Right atrium auricular region (tissue), 2 donors: ENCODE measurements around the gene KMT2A. TPM values are rescaled to one million over a fixed set of nuclear protein-coding genes. Genes with fewer than 3 reads are reported as not detected.

Source experiments
- DNase-seq: peaks from one replicate; pipeline ENCODE4 v3.0.0-alpha.2; 2019; ENCODE audit warnings: low spot score
- H3K27ac ChIP-seq, 2 donors: fragments of 200-600 bp; sonication (generic); 1 replicate in 1 of 2; 2 replicates in 1 of 2; pipeline ENCODE4 v1.5.1; 2016 to 2019
- H3K27me3 ChIP-seq, 2 donors: fragments of 200-600 bp; sonication (generic); one replicate each; pipeline versions ENCODE4 v1.5.1 to v1.6.0; 2017 to 2019
- H3K36me3 ChIP-seq: fragments of 200-600 bp; sonication (generic); one replicate; pipeline ENCODE4 v1.5.1; 2016
- H3K4me1 ChIP-seq, 2 donors: fragments of 200-600 bp; sonication (generic); one replicate each; pipeline versions ENCODE4 v1.5.1 to v1.6.0; 2017 to 2019
- H3K4me3 ChIP-seq, 2 donors: fragments of 200-600 bp; sonication (generic); 1 replicate in 1 of 2; 2 replicates in 1 of 2; pipeline ENCODE4 v1.5.1; 2017 to 2019; ENCODE audit warnings: mild to moderate bottlenecking in 1 of 2, moderate library complexity in 1 of 2
- H3K9me3 ChIP-seq, 2 donors: fragments of 200-600 bp; sonication (generic); one replicate each; pipeline ENCODE4 v1.5.1; 2019
- total RNA-seq, 2 donors: library from RNA; depleted of rRNA; stranded (reverse); fragments of >200 nt; gene quantifications; one replicate each; pipeline ENCODE4 v1.1.0, GENCODE V29; 2016
- TF ChIP-seq, protein P1 (sequence below), 2 donors: fragments of 200-600 bp; sonication (generic); IDR thresholded peaks; one replicate each; pipeline ENCODE4 v1.5.1; 2019; ENCODE audit warnings: antibody characterized with exemption in 2 of 2

Gene KMT2A
- total RNA-seq, 2 donors from 2014 or later: 28.1 to 41.7 TPM

DNA sequence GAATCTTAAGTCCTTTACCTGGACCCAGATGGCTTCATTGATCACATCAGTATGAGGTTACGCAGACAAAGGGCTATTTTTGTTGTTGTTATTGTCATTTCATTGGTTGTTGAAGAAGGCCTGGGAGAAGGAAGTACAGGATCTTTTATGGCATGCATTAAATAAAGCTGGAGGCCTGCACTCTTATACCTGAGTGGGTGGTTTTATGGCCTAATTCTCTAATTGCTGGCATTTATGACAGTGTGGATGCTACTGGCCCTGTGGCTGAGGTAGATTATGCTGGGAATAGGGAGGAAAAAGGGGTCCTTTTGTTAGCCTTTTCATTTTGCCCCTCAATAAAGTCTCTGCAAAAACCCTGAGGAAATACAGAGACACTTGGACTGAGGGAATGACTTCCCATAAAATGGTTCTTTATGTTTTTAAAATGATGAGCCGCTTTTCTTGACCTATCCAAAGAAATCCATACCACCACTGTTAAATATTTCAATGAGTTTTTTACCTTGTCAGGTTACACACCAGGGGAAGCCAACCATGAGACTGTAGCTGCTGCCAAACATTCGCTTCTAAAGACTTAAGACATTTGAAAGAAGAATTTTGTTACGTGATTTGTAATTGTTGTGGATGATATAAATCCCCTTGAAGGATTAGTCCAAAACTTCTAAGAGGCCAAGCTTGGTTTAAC lies 6.8 kb downstream of the KMT2A start:
- no peak for DNase-seq
- no peaks in the 10 kb centered on the region for H3K36me3 ChIP-seq
- H3K4me3 ChIP-seq: no peak overlapping the region
- no peak overlapping the region for H3K27ac ChIP-seq
- TF ChIP-seq, protein P1, sequence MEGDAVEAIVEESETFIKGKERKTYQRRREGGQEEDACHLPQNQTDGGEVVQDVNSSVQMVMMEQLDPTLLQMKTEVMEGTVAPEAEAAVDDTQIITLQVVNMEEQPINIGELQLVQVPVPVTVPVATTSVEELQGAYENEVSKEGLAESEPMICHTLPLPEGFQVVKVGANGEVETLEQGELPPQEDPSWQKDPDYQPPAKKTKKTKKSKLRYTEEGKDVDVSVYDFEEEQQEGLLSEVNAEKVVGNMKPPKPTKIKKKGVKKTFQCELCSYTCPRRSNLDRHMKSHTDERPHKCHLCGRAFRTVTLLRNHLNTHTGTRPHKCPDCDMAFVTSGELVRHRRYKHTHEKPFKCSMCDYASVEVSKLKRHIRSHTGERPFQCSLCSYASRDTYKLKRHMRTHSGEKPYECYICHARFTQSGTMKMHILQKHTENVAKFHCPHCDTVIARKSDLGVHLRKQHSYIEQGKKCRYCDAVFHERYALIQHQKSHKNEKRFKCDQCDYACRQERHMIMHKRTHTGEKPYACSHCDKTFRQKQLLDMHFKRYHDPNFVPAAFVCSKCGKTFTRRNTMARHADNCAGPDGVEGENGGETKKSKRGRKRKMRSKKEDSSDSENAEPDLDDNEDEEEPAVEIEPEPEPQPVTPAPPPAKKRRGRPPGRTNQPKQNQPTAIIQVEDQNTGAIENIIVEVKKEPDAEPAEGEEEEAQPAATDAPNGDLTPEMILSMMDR (IDR thresholded peaks at IDR 0.05): no peak
- peaks cover 0 to 51% of the 10 kb centered on the region in 2 donors for H3K4me1 ChIP-seq
- no peaks in the 10 kb centered on the region for H3K9me3 ChIP-seq
- no peaks in the 10 kb centered on the region for H3K27me3 ChIP-seq

DNA sequence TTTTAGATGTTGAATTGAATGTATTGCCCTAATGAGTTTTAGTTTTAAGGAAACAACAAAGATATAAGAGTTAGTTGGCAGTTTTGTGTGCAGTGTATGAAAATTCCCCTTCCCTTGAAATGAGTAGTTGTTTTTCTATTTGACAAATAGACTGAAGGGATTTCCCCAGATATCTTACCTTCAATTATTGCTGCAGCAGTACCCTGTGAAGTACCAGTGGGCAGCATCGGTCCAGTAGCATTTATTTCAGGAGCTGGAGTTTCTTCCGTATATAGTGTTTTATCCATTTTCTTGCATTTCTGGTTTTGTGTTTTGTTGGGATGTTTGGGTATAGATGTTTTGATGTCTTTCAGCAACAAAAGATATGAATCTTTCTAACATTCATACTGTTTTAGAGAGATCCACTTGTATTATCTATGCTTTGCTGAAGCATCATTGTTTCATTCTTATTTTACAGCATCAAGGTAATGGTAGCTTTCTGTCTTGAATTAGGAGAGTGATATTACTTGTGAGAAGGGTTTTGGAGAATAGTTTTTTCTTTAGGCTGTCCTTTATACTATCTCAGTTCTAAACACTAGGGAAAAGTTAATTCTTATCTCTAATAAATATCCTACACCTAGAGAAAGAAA lies 7.4 kb downstream of the KMT2A start:
- no peak for DNase-seq
- Histone ChIP-seq H3K36me3 (no peaks in the 10 kb centered on the region), H3K4me1 (peaks cover 0 to 44% of the 10 kb centered on the region in 2 donors), H3K27ac (no peak overlapping the region), H3K27me3 (no peaks in the 10 kb centered on the region), H3K4me3 (no peak overlapping the region), H3K9me3 (no peaks in the 10 kb centered on the region)
- TF ChIP-seq, protein P1 (IDR thresholded peaks at IDR 0.05): no peak

DNA sequence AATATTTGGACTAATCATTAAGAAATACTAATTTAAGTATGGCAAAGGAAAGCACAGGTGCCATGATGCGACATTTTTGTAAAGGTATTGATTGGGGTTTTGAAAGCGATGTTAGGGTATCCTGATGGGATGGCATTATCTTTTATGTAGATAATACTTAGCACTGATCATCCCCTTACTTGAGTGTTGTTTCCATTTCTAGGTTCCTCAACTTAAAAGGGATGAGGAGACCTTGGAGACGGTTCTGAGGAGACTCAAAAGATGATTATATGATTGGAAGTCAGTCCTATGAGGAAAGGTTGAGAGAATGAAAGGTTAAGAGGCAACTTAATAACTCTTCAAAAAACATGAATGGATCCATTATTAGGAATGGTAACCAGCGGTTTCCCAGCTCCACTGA lies 11.1 kb downstream of the KMT2A start:
- TF ChIP-seq, protein P1 (IDR thresholded peaks at IDR 0.05): no peak
- DNase-seq: no peak

DNA sequence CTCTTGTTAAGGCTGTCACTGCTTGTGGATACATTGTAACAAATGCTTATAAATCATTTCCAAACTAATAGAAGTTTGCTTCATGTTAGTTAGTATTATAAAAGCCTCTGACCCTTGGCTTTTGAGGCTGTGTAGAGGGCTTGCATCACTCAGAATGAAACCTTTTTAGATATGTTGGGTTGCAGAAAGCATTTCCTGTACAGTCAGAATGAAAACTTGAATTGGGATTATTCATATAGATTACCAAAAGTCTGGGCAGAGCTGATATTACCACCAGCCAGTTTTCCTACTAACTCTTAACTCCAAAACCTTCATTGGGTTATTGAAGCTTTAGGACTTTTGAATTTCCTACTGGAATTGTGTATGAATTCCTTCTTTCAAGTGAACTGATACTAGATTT lies 12.0 kb downstream of the KMT2A start:
- Histone ChIP-seq H3K4me1 (peaks cover 0 to 3% of the 10 kb centered on the region in 2 donors), H3K4me3 (no peak overlapping the region), H3K27me3 (no peaks in the 10 kb centered on the region), H3K36me3 (no peaks in the 10 kb centered on the region), H3K9me3 (no peaks in the 10 kb centered on the region), H3K27ac (no peak overlapping the region)
- no peak for DNase-seq
- TF ChIP-seq, protein P1 (IDR thresholded peaks at IDR 0.05): no peak

More for the DNA sequence above, 11.1 kb downstream of the KMT2A start:
- Histone ChIP-seq H3K36me3 (no peaks in the 10 kb centered on the region), H3K27ac (no peak overlapping the region), H3K4me1 (peaks cover 0 to 10% of the 10 kb centered on the region in 2 donors), H3K4me3 (no peak overlapping the region), H3K9me3 (no peaks in the 10 kb centered on the region), H3K27me3 (no peaks in the 10 kb centered on the region)

DNA sequence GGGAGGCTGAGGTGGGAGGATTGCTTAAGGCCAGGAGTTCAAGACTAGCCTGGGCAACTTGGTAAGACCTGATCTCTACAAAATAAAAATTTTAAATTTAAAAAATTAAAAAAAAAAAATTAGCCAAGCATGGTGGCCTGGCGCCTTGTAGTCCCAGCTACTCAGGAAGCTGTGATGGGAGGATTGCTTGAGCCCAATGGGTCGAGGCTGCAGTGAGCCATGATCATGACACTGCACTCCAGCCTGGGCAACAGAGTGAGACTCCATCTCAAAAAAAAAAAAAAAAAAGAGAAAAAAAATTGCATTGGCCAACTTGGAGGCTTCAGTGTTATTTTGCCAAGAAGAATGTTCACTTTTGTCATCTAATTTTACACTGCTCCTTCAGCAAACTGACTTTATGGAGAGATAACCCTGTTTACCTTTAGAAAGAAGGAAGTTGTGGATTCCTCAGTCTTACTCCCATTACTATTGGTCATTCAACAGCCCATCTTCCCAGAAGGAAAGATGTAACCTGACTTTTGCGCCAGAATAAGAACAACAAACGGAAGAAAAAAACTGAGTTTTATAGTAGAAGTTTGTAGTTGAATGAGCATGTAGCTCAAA lies 13.1 kb downstream of the KMT2A start:
- Histone ChIP-seq H3K9me3 (no peaks in the 10 kb centered on the region), H3K27ac (no peak overlapping the region), H3K36me3 (no peaks in the 10 kb centered on the region), H3K27me3 (no peaks in the 10 kb centered on the region), H3K4me1 (no peaks in the 10 kb centered on the region), H3K4me3 (no peak overlapping the region)
- no peak for DNase-seq
- TF ChIP-seq, protein P1 (IDR thresholded peaks at IDR 0.05): no peak
